GM19328 (cell line): ENCODE data around the gene CDK19.
"Not testable (repeated sequence)": the region's sequence is repeated elsewhere in the genome, so short reads cannot be mapped to it uniquely, and the experiment has no call there.

ENCODE experiments used
- ATAC-seq: cut with Tn5 transposase; IDR thresholded peaks from one replicate; pipeline ENCODE4 v1.9.1; 2021; ENCODE audit warnings: mild to moderate bottlenecking, moderate library complexity; ENCODE audit not compliant: unreplicated experiment

CDK19 gene

DNA sequence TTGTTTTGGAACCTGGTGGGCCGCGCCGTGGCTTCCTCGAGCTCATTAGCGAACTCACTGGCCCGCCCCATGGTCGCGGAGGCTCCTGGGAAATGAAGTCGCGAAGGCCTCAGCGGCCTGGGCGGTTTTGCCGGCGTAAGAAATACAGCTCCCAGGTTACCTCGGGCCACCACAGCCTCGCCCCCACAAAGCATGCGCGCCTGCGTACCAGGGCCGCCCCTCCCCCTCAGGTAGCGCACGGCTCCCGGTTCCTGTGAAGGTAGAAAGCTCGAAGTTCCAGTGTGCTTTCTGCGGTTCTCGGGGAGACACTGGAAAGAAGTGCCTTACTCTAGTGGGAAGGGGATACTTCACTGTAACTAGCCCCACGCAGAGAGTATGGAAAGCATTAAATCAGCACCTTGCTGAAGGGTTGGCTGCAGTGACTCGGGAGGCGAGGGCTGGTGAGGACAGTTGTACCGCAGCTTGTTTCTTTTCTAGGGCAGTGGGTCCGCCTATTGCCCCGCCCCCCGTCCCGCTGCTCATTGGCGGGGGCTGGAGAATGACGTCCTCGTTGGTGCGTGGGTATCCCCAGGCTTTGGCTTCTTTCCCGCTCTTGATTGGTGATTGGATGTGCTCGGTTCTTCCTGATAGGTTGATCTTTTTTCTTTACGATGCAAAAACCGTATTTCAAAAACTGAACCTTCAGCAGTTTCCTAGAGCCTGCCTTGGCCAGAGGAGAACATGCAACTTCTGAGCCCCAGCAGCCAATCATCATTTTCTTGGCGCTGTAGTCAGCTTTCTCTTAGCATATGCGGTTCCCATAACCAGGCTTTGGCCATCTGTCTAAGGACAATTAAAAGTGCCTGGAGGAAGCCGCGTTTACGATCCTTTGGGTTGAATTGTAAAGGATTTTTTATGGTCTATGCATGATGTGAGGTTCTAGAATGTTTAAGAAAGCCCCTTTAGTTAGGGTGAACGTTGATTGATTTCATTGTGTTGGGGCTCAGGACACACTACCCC lies at the start of gene CDK19:
TSS of gene CDK19 (minus strand) at position 59 of the 999 bp plus-strand sequence. CDS start 333 bp downstream, outside the sequence.
- peak; percentile 74 for ATAC-seq

DNA sequence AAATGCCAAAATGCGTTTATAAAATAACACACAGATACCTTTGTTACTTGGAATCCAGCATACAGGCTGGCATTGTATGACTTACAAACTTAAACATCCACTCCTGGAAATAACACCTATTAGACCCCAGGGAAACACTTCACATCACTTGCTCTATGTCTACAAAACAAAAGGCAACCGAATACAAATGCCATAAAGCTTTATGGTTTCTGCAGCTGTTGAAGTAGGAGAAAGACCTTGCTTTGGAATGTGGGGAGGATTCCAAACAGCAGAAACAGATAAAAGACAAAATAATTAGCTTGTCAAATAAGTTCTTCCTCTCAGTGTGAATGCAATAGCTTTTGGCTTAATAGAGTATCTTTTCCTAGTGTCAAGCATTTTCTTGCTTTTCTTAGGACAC lies 49.6 kb upstream of the CDK19 start:
- ATAC-seq, result no peak

DNA sequence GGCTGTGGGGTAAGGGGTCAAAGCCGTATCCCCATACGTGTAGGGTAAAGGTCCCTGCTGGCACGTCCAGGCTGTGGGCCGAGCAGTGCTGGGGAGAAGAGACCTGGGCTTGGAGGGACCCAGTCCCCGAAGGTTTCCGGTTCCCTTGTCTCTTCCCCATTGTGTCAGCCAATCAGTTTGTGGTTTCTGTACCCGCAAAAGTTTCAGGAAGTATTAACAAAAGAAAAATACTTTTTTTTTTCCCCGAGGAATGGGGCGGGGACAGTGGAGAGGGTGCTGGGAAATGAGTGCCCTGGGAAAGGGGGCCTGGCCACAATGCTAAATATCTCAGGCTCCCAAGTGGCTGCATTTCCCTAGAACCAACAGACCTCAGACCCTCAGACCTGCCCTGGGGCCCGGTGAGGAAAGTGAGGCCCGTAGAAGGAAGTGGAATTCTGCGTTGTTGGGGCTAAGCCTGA lies 44.1 kb upstream of the CDK19 start:
- ATAC-seq, result no peak

DNA sequence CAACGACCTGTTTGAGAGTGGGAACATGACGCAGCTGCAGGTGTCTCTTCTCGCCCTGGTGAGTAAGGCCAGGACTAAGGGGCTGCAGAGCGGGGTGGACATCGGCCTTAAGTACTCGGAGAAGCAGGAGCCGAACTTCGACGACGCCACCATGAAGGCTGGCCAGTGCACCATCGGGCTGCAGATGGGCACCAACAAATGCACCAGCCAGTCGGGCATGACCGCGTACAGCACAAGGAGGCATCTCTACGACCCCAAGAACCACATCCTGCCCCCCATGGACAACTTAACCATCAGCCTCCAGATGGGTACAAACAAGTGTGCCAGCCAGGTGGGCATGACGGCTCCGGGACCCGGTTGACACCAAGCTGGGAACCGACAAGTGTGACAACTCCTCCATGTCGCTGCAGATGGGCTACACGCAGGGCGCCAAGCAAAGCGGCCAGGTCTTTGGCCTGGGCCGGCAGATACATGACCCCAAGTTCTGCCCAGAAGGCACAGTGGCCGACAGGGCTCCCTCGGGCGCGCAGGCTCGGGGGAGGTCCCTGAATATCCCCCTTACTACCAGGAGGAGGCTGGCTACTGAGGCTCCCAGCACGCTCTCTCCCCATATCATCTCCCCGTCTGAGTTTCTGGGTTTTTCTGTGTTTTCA lies 43.4 kb upstream of the CDK19 start:
- no peak for ATAC-seq

DNA sequence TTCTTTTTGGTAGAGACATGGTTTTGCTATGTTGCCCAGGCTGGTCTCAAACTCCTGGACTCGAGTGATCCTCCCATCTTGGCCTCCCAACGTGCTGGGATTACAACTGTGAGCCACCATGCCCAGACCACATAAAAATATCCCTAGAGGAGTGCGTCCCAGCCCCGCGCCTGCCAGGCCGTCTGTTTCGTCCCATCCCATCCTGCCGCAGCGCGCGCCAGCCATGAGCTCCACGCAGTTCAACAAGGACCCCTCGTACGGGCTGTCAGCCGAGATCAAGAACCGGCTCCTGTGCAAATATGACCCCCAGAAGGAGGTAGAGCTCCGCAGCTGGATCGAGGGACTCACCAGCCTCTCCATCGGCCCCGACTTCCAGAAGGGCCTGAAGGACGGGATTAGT lies 42.7 kb upstream of the CDK19 start:
- no peak for ATAC-seq

DNA sequence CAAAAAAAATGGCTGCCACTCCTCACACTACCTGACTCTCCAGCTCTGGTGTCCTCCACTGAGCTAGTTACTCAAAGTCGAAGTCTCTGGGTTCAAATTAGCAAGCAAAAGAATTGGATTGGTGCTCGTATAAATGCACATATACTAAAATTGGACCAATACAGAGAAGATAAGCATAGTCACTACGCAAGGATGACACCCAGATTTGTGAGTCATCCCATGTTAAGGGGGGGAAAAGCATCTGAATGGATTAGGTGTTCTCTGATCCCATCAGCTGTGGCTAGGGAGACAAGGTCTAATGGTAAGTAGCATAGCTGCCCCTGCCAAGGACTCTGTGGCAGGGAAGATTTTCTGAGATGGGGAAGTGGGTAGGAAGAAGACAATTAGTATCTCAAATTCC lies 41.0 kb upstream of the CDK19 start:
- ATAC-seq, result no peak

DNA sequence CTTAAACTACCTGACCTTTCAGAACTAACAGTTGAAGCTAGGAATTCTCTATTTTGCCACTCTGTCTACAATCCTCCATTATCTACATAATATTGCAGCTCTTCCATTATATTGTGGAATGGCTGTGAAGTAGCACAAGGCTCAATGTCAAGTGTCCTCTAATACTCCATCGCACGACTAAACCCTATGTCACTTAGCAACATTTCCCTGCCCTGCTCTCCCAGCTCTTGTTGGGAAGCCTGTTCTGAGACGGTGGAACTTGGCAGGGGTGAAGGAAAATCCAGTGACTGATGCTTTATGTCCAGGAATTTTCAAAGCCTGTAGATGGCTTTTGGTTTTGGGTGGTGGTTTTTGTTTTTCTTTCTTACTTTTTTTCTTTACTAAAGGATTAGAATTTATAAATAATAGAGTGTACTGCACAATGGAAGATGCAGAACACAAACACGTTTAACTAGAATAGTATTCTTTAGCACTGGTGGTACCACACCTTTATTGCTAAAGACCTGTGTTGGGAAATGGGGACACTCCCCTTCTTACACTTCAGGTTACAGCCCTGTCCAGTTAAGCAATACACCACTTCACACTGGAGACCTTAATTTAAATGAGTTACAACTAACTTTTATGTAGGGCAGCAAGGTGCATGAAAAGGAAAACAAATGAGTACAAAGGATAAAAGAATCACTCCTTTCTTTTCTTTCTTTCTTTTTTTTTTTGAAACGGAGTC lies 38.6 kb upstream of the CDK19 start:
- no peak for ATAC-seq

DNA sequence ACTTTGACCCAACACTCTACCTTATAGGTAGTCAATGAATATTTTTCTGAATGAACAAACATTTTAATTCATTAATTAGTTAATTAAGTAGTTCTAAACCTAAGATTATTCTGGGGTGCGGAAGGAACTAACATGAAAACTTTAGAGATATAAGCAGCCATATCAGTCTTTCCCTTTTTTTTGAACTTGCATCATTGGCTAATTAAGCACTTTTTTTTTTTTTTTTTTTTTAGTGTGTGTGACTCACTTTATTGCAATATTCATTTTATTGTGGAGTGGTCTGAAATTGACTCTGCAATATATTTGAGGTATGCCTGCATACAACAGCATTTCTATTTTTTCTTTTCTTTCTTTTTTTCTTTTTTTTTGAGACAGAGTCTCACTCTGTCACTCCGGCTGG lies 37.5 kb upstream of the CDK19 start:
- ATAC-seq, result no peak

DNA sequence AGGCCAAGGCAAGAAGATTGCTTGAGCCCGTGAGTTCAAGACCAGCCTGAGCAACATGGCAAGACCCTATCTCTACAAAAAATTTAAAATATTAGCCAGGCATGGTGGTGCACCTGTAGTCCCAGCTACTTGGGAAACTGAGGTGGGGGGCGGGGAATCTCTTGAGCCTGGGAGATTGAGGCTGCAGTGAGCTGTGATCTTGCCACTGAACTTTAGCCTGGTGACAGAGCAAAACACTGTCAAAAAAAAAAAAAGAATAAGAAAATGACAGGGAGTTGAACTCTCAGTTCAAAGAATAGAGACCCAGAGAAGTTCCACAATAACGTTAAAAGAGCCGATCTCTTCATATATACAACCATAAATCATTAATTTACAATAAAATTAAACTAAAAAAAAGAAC lies 34.5 kb upstream of the CDK19 start:
- no peak for ATAC-seq

DNA sequence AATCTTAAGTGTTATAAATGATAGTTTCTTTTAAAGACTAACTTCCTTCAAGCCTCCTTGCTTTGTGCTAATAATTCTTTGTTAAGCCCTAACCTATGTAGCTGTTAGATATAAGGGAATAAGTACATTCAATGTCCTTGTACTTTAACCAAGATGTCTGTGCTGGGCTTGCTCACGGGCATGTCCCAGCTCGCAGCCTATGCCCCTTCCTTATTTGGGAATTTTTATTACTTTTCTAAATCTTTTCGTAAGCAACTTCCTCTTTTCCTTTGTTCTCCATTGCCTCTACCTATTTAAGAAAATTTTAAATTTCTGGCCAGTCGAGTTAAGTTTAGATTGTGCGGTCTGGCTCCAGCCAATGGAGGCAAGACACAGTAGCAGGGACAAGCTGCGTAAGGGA lies 26.0 kb upstream of the CDK19 start:
- ATAC-seq, result no peak

DNA sequence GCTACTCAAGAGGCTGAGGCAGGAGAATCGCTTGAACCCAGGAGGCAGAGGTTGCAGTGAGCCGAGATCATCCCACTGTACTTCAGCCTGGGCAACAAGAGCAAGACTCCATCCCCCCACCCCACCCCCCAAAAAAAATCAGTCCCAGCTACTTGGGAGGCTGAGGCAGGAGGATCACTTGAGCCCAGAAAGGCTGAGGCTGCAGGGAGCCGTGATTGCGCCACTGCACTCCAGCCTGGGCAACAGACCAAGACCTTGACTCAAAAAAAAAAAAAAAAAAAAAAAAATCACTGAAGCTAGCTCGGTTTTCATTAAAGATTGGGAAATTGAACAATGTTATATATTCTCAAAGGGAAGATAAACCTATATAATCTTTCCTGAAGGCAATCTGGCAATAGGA lies 20.5 kb upstream of the CDK19 start:
- not testable (repeated sequence) for ATAC-seq

DNA sequence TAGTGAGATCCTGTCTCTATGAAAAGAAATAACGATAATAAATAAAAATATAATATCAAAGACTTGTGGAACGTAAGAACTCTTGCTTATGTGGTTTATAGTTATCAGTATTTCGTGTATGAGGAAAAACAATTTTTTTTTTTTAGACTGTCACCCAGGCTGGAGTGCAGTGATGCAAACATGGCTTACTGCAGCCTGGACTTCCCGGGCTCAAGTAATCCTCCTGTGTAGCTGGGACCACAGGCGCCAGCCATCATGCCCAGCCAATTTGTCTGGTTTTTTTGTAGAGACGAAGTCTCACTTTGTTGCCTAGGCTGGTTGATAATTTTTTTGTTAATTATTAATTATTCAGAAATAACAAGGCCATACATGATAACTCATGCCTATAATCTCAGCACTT lies 18.6 kb upstream of the CDK19 start:
- ATAC-seq, result no peak

DNA sequence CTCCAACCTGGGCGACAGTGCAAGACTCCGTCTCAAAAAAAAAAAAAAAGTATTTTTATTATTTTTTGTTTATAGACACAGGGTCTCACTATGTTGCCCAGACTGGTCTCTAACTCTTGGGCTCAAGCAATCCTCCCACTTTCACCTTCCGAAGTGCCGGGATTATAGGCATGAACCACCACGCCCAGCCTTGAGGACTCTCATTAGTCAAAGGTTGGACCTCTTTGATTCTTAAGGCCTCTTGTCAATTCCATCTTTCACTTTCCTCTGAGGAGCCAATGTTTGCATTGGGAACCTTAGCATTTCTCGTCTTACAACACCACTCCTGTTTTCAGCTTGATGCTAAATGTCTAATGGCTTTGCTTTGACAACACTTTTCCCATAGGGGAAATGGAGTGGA lies 16.1 kb upstream of the CDK19 start:
- no peak for ATAC-seq

DNA sequence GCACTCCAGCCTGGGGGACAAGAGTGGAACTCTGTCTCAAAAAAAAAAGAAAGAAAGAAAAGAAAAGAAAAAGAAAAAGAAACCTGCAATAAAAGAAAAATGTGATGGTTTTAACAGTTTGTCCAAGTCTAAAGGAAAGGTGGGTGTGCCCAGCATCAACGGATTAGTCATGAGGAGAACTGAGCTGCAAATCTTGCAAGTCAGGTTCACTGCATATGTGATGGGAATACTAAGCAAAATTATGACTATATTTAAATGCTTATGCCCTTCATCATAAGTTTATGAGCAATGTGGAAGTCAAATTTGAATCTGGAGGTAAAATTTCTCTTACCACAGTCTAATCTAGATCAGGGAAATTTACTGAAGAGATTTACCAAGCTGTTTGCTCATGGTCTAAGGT lies 13.1 kb upstream of the CDK19 start:
- no peak for ATAC-seq

DNA sequence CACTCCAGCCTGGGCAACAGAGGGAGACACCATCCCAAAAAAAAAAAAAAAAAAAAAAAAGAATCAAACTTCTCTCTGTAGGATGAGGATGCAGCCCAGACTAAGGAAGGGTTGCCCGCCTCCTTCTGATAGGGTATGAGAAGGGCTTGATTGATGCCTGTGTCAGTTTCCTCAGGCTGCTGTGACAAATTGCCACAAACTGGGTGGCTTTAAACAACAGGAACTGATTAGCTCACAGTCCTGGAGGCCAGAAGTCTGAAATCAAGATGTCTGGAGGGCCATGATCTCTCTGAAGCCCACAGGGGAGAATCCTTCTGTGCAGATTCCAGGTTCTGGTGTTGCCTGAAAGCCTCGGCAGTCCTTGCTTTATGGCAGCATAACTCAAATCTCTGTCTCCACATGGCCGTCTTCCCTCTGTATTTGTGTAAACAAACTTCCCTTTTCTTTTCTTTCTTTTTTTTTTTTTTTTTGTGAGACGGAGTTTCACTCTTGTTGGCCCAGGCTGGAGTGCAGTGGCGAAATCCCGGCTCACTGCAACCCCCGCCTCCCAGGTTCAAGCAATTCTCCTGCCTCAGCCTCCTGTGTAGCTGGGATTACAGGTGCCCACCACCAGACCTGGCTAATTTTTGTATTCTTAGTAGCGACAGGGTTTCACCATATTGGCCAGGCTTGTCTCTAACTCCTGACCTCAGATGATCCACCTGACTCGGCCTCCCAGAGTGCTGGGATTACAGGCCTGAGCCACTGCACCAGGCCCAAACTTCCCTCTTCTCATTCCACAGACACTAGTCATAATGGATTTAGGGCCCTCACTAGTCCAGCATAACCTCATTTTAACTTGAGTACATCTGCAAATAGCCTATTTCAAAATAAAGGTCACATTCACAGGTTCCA lies 11.2 kb upstream of the CDK19 start:
- no peak for ATAC-seq

DNA sequence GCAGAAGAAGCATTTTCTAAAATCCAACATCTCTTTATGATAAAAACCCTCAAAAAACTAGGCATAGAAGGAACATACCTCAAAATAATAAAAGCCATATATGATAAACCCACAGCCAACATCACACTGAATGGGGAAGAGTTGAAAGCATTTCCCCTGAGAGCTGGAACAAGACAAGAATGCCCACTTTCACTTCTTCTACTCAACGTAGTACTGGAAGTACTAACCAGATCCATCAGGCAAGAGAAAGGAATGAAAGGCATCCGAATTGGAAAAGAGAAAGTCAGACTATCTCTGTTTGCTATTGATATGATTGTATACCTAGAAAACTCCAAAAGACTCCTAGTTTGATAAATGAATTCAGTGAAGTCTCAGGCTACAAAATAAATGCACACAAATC lies 7.9 kb upstream of the CDK19 start:
- no peak for ATAC-seq

DNA sequence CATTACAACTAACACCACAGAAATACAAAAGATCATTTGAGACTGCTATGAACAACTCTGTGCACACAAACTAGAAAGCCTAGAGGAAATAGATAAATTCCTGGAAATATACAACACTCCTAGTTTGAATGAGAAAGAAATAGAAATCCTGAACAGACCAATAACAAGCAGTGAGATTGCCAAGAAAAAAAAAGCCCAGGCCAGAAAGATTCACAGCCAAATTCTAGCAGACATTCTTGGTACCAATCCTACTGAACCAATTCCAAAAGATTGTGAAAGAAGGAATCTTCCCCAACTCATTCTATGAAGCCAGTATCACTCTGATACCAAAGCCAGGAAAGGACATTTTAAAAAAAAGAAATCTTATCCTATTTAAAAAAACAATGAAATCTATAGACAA lies 7.0 kb upstream of the CDK19 start:
- ATAC-seq, result no peak

DNA sequence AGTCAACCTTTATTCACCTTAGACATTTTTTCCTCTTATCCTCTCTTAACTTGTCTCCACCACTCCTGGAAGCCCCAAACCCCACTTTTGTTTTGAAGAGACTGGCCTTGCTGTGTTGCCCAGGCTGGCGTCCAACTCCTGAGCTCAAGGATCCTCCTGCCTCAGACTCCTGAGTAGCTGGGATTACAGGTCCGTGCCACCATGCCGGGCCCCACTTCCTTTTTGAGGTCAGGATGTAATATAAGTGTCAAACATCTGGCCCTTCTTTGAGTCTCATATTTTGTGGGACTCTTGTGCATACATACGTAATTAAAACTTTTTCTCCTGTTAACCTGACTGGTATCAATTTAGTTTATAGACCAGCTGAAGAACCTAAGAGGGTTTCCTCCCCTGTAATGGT lies 1.4 kb upstream of the CDK19 start:
- no peak for ATAC-seq

DNA sequence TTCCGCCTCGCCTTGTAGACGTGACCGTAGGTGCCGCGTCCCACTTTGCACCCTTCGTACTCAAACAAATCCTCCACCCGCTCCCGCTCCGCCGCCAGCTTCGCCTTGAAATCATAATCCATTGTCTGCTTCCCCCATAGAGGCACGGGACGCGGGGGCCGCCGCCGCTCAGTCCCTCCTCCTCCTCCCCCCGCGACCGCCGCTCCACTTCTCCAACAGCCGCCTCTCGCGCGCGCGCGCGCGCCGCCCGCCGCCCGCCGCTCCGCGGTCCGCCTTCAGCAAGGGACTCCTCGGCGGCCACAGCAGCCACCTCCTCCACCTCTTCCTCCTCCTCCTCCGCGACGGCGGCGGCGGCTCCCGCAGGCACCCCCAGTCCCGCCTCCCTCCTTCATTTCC lies 256 bp downstream of the CDK19 start:
- ATAC-seq, result no peak
